ENCODE results near the gene MKNK2.
"Not testable (repeated sequence)": the region's sequence is repeated elsewhere in the genome, so short reads cannot be mapped to it uniquely, and the experiment has no call there.

MKNK2 gene

GRCh38 chr19:2044709-2045500 lies 6.1 kb downstream of the MKNK2 start:
- no peak for DNase-seq (ENCODE audit: low read depth in 2 of 2)

GRCh38 chr19:2043961-2044708 lies 6.9 kb downstream of the MKNK2 start:
- DNase-seq (ENCODE audit: low read depth in 2 of 2): no peak

GRCh38 chr19:2043251-2043641 lies 7.8 kb downstream of the MKNK2 start:
- no peak for DNase-seq (ENCODE audit: low read depth in 2 of 2)

DNA sequence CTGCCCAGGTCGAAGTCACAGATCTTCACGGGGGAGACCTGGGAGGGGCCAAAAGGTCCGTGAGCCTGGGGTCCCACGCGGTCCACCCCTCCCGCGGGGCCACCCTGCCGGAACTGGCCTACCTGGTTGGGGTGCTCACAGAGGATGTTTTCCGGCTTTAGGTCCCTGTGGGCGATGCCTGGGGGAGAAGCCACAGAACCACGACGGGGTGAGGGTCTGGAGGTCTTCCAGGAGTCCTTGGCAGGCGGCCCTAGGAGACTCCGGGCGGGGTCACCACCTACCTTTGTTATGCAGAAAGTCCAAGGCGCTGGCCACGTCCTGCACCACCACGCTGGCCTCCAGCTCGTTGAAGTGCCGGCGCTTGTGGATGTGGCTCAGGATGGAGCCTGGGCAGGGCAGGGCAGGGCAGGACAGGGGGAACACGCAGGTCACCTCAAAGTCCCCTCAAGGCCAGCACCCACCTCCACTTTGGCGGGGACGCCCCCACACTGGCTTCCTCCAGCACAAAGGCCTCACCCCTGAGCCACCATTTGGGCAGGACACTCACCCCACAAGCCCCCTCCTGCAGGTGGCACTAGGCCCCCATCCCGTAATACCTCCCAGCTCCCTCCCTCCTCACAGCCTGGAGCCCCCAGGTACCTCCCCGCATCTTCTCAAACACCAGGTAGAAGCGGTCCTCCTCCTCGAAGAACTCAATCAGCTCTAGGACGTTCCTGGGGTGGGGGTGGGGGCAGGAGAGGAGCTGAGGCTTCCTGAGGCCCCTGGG lies 8.4 kb downstream of the MKNK2 start:
- DNase-seq (ENCODE audit: low read depth in 2 of 2): no peak

GRCh38 chr19:2041683-2042484 lies 9.2 kb downstream of the MKNK2 start:
- peak; percentile 99 to 100 for DNase-seq (ENCODE audit: low read depth in 2 of 2)

GRCh38 chr19:2041433-2041682 lies 9.7 kb downstream of the MKNK2 start:
- DNase-seq (ENCODE audit: low read depth in 2 of 2): no peak

GRCh38 chr19:2040647-2041432 lies 10.2 kb downstream of the MKNK2 start:
- no peak for DNase-seq (ENCODE audit: low read depth in 2 of 2)

DNA sequence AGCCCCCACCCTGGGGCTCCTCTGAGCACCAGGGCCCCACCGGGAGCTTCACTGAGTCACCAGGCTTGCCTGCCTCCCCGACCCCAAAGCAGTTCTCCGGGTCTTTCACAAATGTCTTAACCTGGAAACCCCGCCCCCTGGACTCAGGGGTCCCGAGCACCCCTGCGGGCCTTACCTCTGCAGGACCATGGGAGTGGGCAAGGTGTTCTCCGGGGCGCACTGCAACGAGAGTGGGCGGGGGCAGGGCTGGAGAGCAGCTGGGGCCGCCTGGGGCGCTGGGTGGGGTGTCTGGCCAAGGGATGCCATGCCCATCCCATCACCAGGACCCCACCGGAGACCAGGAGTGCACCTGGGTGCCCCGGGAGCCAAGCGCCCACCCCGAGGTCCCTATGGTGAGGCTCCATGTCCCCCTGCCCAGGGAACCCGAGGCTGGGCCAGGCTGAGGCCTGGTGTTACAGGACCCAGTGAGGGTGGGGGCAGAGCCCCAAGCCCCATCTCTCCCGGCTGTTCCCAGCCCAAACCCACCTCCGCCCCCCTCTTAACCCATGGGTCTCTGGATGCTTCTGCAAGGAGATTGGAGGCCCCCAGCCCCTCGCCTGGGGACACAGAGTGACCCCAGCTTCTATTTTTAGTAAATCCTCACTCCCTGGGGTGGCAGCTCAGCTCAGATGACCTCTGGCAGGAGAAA lies 10.9 kb downstream of the MKNK2 start:
- DNase-seq (ENCODE audit: low read depth in 2 of 2): no peak

DNA sequence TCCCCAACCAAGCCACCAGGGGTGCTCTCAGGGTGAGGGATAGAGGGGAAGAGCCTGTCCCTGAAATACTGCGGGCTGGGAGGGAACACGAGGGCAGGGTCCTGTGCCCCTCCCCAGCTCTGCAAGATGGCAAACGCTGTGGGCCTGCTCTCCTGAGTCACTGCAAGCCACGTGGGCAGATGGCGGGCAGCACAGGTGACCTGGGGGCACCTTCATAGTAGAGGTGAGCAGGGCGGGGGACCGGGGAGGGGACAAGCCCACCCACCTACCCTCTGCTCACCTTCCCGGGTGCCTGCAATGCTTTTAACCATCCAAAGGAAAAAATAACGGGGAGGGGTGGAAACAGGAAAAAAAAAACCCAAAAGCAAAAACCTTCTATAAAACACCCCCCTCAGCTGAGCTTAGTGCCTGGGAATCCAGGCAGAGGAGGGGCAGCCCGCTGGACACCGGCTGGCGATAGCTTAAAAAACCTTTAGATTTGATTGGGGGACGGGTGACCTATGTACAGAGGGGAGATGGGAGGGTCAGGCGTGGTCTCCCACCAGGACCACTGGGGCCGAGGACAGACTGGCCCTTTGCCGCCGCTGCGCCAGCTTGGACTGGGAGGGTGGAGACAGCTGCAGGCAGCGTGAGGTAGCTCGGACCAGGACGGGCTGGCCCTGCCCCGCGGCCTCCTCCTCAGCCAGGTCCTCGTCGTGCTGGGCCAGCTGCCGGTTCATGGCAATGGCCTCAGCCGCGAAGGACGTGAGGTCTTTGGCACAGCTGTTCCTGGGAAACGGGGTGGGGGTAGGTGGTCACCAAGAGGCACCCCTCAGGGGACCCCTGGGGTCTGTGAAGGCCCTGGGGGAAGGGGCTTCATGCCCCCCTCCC lies 11.7 kb downstream of the MKNK2 start:
- DNase-seq (ENCODE audit: low read depth in 2 of 2): no peak

GRCh38 chr19:2038284-2039088 lies 12.6 kb downstream of the MKNK2 start:
- DNase-seq (ENCODE audit: low read depth in 2 of 2): no peak

GRCh38 chr19:2037651-2038255 lies 13.3 kb downstream of the MKNK2 start:
- DNase-seq (ENCODE audit: low read depth in 2 of 2): no peak

GRCh38 chr19:2036424-2036823 lies 14.6 kb downstream of the MKNK2 start:
- no peak for DNase-seq (ENCODE audit: low read depth in 2 of 2)

GRCh38 chr19:2035590-2035991 lies 15.5 kb downstream of the MKNK2 start:
- no peak for DNase-seq (ENCODE audit: low read depth in 2 of 2)

DNA sequence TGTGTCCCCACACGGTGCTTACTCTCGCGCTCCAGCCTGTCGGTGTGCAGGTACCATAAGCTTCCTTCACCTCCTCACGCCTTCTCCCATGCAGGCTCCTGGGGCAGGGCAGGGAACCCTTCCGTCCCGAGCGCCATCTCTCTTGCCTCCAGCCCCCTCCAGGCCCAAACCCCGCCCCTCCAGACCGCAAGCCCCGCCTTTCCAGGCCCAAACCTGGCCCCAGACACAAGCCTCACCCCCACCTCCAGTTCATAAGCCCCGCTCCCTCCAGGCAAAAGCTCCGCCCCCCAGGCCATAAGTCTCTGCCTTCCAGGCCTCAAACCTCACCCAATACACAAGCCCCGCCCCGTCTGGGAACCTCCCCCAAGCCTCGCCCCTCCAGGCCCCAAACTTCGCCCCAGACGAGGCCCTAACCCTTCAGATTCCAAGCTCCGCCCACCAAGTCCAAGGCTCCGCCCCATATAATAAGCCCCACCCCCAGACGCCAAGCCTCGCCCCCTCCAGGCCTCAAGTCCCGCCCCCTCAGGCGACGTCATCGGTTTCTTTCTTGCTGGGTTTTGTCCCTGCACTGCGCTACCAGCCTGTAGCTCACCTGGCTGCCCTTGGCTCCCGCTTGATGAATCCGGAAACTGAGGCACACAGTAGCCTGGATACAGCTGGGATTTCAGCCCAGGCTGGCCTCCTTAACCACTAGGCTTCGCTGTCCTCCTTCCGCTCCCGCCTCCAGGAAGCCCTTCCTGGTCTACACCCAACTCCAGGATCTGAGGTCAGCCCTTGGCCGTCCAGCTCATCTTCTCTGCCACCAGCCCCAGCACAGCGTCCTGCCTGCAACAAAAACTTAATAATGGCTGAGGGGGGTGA lies 16.1 kb downstream of the MKNK2 start:
- DNase-seq (ENCODE audit: low read depth in 2 of 2): peak; percentile 33 to 51

DNA sequence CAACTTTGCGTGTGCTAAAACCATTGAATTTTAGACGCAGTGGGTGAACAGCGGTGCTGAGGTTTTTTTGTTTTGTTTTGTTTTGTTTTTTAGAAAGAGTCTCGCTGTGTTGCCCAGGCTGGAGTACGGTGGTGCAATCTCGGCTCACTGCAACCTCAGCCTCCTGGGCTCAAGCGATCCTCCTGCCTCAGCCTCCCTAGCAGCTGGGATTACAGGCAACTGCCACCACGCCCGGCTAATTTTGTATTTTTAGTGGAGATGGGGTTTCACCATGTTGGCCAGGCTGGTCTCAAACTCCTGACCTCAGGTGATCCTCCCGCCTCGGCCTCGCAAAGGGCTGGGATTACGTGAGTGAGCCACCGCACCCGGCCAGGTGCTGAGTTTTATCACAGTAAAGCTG lies 16.8 kb downstream of the MKNK2 start:
- DNase-seq (ENCODE audit: low read depth in 2 of 2): not testable (repeated sequence)

DNA sequence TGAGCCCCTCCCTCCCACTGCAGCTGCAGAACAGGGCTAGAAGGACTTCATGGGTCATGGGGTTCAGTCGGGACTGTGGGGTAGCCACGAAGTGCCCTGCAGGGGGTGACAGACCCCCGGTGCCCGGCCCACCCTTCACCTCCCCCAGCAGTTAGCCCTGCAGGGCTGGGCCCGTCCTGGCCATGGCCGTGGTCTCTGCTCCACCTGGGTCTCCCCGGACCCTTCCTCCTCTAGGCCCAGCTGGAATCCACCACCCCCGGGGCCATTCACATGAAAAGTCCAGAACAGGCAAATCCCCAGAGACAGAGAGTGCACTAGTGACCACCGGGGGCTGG lies 17.3 kb downstream of the MKNK2 start:
- DNase-seq (ENCODE audit: low read depth in 2 of 2): no peak

DNA sequence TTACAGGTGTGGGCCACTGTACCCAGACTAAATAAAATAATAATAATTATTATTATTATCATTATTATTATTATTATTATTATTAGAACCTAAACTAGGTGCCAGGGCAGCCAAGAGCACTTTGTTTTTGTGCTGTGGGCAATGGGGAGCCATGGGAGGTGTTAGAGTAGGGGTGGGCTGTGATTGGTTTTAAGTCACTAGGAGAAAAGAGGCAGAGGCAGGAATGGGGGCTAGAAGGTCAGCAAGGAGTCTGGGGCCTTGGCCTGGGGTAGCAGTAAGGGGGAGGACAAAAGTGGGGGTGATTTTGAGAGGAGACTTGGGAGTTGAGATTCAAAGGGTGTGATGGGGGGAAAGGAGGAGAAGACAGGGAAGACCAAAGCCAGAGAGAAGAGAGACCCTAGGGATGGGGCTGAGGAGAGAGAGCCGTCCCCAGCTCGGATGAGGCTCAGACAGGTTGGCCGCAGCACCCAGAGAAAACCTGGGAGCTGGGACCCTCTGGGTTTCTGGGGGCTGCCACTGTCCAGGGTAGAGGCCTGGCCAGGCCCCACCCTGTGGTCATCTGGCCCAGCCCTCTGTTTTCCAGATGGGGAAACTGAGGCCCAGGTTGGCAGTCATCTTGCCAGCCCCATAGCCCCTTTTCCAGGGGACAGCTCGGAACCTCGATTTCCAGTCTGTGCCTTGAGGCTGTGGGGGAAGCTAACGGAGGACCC lies 17.8 kb downstream of the MKNK2 start:
- DNase-seq (ENCODE audit: low read depth in 2 of 2): no peak
